OCI-LY1 (cell line): ENCODE measurements around the gene OLFML1.

ENCODE experiments used
- EZH2 ChIP-seq: fragments of 200-600 bp; sonication (generic), shearing (Covaris generic); IDR thresholded peaks from 2 replicates; pipeline ENCODE4 v1.8.0; 2017; ENCODE audit warnings: borderline replicate concordance, mixed run types, mild to moderate bottlenecking, antibody characterized with exemption, low read length, moderate library complexity, mixed read lengths
- TF ChIP-seq, protein P1 (sequence below): fragments of 200-600 bp; sonication (generic), shearing (Covaris generic); IDR thresholded peaks from 2 replicates; pipeline ENCODE4 v1.5.1; 2017; ENCODE audit warnings: mild to moderate bottlenecking, antibody characterized with exemption, low read length, moderate library complexity, mixed read lengths

- TF ChIP-seq, protein P1, sequence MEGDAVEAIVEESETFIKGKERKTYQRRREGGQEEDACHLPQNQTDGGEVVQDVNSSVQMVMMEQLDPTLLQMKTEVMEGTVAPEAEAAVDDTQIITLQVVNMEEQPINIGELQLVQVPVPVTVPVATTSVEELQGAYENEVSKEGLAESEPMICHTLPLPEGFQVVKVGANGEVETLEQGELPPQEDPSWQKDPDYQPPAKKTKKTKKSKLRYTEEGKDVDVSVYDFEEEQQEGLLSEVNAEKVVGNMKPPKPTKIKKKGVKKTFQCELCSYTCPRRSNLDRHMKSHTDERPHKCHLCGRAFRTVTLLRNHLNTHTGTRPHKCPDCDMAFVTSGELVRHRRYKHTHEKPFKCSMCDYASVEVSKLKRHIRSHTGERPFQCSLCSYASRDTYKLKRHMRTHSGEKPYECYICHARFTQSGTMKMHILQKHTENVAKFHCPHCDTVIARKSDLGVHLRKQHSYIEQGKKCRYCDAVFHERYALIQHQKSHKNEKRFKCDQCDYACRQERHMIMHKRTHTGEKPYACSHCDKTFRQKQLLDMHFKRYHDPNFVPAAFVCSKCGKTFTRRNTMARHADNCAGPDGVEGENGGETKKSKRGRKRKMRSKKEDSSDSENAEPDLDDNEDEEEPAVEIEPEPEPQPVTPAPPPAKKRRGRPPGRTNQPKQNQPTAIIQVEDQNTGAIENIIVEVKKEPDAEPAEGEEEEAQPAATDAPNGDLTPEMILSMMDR, result no peak
- no peak for TF ChIP-seq EZH2
These were observed 6.9 kb downstream of the OLFML1 start for GRCh38 chr11:7492253-7492652.
